Measurements from ENCODE around the gene CYSTM1.

Gene CYSTM1

DNA sequence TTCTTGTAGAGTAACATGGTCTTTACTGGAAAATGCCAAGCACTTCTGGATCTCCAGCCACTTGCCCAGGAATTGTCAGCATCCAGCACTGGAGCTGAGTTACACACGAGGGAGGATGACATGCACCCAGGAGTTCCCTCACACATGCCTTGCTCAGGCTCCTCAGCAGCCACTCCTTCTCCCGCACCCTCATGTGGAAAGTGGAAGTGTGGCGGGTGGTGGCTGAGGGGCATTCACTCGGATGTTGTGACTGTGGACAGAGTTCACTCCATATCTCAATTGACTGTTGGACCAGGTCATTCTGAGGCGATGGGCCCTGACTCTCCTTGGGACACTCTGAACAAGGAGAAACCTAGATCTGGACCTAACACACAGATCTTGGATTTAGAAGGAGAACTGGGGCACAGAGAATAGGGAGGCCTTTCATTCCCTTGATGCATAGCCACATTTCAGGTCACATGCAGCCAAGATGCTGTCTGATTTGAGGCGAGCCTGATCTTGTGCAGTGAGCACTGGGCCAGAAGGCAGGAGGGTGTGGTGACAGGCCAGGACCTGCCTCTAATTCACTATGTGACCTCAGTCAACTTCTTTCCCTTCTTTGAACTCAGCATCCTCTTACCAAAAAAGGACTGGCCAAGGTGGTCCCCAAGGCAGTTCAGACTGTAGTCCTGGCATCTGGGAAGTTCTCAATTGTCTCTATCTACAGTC, 62.1 kb downstream of the CYSTM1 start:
- Histone ChIP-seq H3K36me3 (ENCODE audit: control insufficient read depth, insufficient read depth, low read length) (peaks cover 9% of the 10 kb centered on the region), H3K27me3 (ENCODE audit: control insufficient read depth, insufficient read depth, low read length) (no peaks in the 10 kb centered on the region), H3K9ac (ENCODE audit: low read length) (no peak overlapping the region), H3K4me1 (ENCODE audit: control insufficient read depth, insufficient read depth, low read length) (peaks cover 67% of the 10 kb centered on the region), H3K9me3 (ENCODE audit: control insufficient read depth, low read length) (no peaks in the 10 kb centered on the region), H3K4me3 (ENCODE audit: low read length) (no peak overlapping the region)

DNA sequence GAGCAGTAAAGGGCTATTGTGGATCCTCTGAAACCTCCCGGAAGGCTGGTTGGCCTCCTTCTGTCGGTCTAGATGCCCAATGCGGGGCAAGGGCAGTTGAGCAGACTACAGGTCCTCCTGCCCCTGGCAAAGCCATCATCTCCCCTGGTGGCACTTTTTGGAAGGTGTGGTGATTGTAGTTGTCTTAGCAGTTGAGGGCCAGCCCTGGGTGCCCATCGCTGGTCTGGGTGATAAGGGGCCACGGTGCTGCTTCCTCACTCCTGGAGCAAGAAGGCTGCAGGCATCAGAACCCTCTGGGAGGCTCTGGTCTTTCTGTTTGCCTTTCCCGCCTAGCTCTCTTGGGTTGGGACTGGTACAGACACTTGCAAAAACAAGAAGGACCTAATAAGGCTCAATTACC, 63.8 kb downstream of the CYSTM1 start:
- H3K36me3 ChIP-seq (ENCODE audit: control insufficient read depth, insufficient read depth, low read length): peaks cover 9% of the 10 kb centered on the region
- no peaks in the 10 kb centered on the region for H3K27me3 ChIP-seq (ENCODE audit: control insufficient read depth, insufficient read depth, low read length)
- H3K9ac ChIP-seq (ENCODE audit: low read length): peak overlapping the region; percentile 27
- H3K9me3 ChIP-seq (ENCODE audit: control insufficient read depth, low read length): no peaks in the 10 kb centered on the region
- H3K4me3 ChIP-seq (ENCODE audit: low read length): no peak overlapping the region
- H3K4me1 ChIP-seq (ENCODE audit: control insufficient read depth, insufficient read depth, low read length): peaks cover 80% of the 10 kb centered on the region

DNA sequence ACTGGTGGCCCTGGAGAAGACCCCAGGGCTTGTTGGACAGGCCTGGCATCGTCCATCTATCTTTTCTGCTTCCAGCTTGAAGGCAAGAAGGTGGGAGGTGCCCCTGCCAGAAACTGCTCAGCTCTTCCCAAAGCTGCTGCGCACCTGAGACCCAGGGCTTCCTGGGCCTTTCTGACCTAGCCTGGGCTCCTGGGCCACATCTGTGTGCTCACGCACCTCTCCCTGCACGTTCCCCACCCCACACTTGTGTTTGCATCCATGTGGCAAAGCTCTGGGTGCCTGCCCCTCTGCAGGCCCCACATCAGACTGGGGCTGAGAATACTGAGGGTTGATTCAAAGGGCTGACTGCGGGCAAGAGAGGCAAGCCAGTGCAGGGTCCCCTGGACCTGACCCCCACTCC, 64.5 kb downstream of the CYSTM1 start:
- Histone ChIP-seq H3K9ac (ENCODE audit: low read length) (peak overlapping the region; percentile 47), H3K27me3 (ENCODE audit: control insufficient read depth, insufficient read depth, low read length) (no peaks in the 10 kb centered on the region), H3K4me1 (ENCODE audit: control insufficient read depth, insufficient read depth, low read length) (peaks cover 87% of the 10 kb centered on the region), H3K9me3 (ENCODE audit: control insufficient read depth, low read length) (no peaks in the 10 kb centered on the region), H3K36me3 (ENCODE audit: control insufficient read depth, insufficient read depth, low read length) (peaks cover 9% of the 10 kb centered on the region), H3K4me3 (ENCODE audit: low read length) (no peak overlapping the region)

DNA sequence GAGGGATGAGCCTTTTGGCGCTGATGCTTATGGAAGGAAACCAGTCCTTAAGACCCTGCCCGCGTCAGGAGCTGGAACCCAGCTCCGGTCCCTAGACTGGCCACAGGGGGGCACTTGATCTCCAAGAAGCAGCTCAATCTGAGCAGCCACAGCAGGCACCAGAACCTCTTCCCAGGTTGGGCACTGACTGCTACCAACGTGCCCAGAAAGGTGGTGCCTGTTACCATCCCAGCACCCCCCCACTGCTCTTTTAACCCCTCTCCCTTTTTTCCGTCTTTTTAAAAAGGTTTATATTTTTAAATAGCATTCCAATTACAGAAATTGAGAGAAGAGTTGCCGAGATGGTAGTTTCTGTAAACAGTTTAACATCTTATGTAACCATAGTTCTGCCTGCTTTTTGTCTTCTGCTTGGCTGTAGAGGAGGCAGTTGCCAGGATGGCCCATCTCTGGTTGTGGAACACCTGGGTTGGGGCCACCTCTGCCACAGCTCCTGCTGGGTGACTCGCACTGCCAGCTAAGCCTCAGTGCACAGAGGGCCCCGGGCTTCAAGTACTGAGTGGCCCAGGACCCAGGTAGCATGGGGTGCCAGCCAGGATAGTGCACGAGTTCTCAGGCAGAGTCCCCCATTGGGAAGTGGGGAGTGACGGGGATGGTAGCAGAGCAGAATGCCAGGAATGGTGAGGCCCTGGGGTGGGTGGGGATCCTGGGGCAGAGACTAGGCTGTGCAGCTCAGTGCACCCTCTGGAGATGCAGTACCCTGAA, 65.1 kb downstream of the CYSTM1 start:
- H3K4me1 ChIP-seq (ENCODE audit: control insufficient read depth, insufficient read depth, low read length): peaks cover 93% of the 10 kb centered on the region

DNA sequence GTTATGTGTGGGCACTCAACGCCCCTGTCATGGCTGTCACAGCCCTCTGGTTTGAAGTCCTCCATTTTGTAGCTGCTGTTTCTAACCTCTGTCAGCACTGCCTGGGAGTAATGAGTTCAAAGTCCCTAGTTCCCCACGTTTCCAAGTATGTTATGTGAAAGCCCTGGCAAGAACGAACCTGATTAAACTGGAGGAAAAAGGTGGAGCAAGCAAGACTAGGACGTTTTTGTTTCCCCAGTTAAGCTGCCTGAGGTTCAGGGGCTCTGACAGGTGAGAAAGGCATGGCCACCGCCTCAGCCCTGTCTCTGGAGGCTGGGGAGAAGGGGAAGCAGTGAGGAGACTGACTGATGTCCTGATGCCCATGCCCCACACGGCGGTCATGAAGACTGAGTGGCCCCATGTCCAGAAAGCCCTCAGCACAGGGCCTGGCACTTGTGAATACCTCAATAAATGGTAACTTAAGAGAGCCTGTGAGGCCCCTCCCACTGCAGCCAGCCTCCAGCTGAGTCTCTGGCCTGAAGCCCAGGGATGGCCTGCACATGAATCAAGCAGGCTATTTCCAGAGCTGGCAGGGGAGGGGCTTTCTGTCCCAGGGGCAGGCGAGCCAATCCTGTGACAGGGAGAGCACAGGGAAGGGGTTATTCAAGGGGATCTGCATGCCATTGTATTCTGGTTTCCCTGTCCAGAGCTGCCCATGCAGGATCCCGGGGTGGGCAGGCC, 66.2 kb downstream of the CYSTM1 start:
- Histone ChIP-seq H3K4me1 (ENCODE audit: control insufficient read depth, insufficient read depth, low read length) (peaks cover 96% of the 10 kb centered on the region), H3K36me3 (ENCODE audit: control insufficient read depth, insufficient read depth, low read length) (peaks cover 24% of the 10 kb centered on the region), H3K4me3 (ENCODE audit: low read length) (no peak overlapping the region), H3K27me3 (ENCODE audit: control insufficient read depth, insufficient read depth, low read length) (no peaks in the 10 kb centered on the region), H3K9ac (ENCODE audit: low read length) (peak overlapping the region; percentile 22), H3K9me3 (ENCODE audit: control insufficient read depth, low read length) (no peaks in the 10 kb centered on the region)

More for the DNA sequence above, 65.1 kb downstream of the CYSTM1 start:
- no peaks in the 10 kb centered on the region for H3K9me3 ChIP-seq (ENCODE audit: control insufficient read depth, low read length)
- peaks cover 16% of the 10 kb centered on the region for H3K36me3 ChIP-seq (ENCODE audit: control insufficient read depth, insufficient read depth, low read length)
- H3K9ac ChIP-seq (ENCODE audit: low read length): peak overlapping the region; percentile 47
- no peaks in the 10 kb centered on the region for H3K27me3 ChIP-seq (ENCODE audit: control insufficient read depth, insufficient read depth, low read length)
- H3K4me3 ChIP-seq (ENCODE audit: low read length): no peak overlapping the region

DNA sequence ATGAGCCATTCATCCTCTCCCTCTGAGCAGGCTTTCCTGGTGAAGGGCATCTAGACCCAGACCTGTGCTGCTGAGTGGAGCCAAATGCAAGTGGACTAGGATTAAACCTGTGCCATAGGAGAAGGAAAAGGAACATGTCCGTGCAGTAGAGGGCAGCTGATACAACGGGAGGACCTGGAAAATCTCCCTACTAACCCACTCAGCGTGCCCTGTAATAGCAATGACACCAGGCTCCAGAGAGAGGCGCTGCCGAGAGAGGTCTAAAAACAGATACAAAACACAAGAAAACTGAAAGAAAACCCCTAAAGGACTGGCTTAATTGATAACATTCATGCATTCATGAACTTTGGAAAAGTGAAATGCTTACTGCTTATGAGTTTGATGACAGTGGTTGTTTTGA, 67.1 kb downstream of the CYSTM1 start:
- no peaks in the 10 kb centered on the region for H3K27me3 ChIP-seq (ENCODE audit: control insufficient read depth, insufficient read depth, low read length)
- no peaks in the 10 kb centered on the region for H3K9me3 ChIP-seq (ENCODE audit: control insufficient read depth, low read length)
- H3K9ac ChIP-seq (ENCODE audit: low read length): peak overlapping the region; percentile 31
- peaks cover 96% of the 10 kb centered on the region for H3K4me1 ChIP-seq (ENCODE audit: control insufficient read depth, insufficient read depth, low read length)
- no peak overlapping the region for H3K4me3 ChIP-seq (ENCODE audit: low read length)
- H3K36me3 ChIP-seq (ENCODE audit: control insufficient read depth, insufficient read depth, low read length): peaks cover 18% of the 10 kb centered on the region

DNA sequence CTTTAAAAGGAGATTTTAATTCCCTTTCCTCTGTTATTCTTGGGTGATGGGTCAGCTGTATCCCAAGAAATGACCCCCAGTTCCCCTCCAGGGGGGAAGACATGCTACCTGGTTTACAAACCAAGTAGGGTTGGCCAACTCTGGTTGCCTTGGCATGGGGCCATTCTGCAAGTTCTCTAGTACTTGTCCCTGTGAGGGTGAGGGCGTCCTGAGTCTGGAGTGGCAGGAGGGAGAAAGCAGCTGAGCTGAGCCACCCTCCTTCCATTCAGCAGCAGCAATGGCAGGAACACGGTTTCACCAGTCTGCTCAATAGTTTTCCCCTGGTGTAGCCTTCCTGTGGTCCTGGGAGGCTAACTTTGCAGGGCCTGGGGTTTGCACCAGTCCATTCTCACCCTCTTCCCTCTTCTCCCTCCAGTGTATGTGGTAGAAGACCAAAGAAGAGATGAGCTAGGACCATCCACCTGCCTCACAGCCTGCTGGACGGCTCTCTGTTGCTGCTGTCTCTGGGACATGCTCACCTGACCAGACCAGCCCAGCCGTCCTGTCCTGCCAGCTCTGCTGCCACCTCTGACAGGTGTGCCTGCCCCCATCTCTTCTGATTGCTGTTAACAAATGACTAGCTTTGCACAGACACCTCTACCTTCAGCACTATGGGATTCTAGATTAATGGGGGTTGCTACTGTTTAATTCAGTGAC, 68.0 kb downstream of the CYSTM1 start:
- H3K4me1 ChIP-seq (ENCODE audit: control insufficient read depth, insufficient read depth, low read length): peaks cover 93% of the 10 kb centered on the region
- no peak overlapping the region for H3K4me3 ChIP-seq (ENCODE audit: low read length)
- no peaks in the 10 kb centered on the region for H3K27me3 ChIP-seq (ENCODE audit: control insufficient read depth, insufficient read depth, low read length)
- peaks cover 17% of the 10 kb centered on the region for H3K36me3 ChIP-seq (ENCODE audit: control insufficient read depth, insufficient read depth, low read length)
- H3K9me3 ChIP-seq (ENCODE audit: control insufficient read depth, low read length): no peaks in the 10 kb centered on the region
- peak overlapping the region; percentile 31 for H3K9ac ChIP-seq (ENCODE audit: low read length)

DNA sequence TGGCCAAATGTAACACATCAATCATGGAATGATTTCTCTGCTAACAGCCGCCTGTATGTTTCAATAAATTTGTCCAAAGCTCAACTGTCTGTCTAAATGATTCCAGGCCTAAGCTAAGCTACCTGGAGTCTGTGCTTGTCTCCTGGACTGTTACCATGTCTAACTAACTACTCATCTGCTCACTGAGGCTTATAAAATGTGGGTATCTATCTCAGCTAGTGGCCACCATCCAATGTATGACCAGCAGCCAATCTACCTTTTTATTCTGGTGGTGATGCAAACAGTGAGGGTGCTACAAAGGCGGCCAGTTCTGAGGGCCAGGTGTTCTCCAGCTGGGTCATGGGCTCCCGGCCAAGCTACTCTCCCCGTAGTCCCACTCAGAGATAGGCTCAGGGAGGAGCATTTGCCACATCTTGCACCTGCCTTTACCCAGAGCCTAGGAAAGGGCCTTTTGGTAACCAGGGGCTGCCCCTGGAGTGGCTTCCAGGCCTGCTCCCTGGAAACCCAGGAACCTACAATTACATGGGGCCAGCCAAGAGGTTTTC, 68.8 kb downstream of the CYSTM1 start:
- Histone ChIP-seq H3K9me3 (ENCODE audit: control insufficient read depth, low read length) (no peaks in the 10 kb centered on the region), H3K4me3 (ENCODE audit: low read length) (no peak overlapping the region), H3K4me1 (ENCODE audit: control insufficient read depth, insufficient read depth, low read length) (peaks cover 92% of the 10 kb centered on the region), H3K9ac (ENCODE audit: low read length) (no peak overlapping the region), H3K36me3 (ENCODE audit: control insufficient read depth, insufficient read depth, low read length) (peaks cover 17% of the 10 kb centered on the region), H3K27me3 (ENCODE audit: control insufficient read depth, insufficient read depth, low read length) (no peaks in the 10 kb centered on the region)

DNA sequence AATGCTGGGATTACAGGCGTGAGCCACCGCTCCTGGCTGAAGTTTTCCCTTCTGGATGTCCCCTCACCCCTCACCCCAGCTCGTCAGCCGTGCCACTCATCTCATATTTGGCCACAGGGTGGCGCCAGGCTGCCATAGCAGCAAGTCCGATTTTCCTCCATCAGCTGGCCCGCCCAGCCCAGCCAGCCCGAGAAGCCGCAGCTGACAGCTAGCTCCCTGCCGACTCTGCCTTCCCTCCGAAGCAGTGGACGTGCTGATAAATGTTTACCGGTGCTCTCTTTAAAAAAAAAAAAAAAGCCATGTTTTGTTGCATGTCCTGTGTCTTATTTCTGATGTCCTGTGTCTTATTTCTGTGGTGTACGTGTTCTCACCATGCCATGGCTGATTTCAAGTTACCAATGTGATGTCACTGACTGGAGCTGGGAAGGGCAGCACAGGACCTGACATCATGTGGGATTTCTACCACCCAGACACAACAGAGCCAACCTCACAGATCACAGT, 69.6 kb downstream of the CYSTM1 start:
- peaks cover 17% of the 10 kb centered on the region for H3K36me3 ChIP-seq (ENCODE audit: control insufficient read depth, insufficient read depth, low read length)
- H3K9ac ChIP-seq (ENCODE audit: low read length): no peak overlapping the region
- no peaks in the 10 kb centered on the region for H3K27me3 ChIP-seq (ENCODE audit: control insufficient read depth, insufficient read depth, low read length)
- H3K4me1 ChIP-seq (ENCODE audit: control insufficient read depth, insufficient read depth, low read length): peaks cover 91% of the 10 kb centered on the region
- no peak overlapping the region for H3K4me3 ChIP-seq (ENCODE audit: low read length)
- no peaks in the 10 kb centered on the region for H3K9me3 ChIP-seq (ENCODE audit: control insufficient read depth, low read length)

DNA sequence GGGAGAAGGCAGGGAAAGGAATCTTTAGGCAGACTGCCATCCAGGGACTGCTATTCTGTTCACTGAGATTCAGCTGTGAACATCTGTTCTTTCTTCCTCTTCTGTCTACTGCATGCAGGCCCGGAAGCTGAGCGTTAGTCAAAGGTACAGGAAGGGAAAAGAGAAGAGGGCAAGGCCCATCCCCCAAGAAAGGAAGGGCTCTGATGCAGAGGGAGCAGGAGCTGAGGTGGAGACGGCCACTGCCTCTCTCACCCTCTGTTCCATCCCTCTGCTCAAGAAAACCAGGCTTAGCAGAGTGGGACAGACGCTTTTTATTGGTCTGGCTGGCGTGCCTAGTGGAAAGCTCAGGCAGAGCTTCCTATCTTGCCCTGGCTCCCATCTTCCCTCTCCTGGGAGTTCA, 70.4 kb downstream of the CYSTM1 start:
- Histone ChIP-seq H3K27me3 (ENCODE audit: control insufficient read depth, insufficient read depth, low read length) (no peaks in the 10 kb centered on the region), H3K4me1 (ENCODE audit: control insufficient read depth, insufficient read depth, low read length) (peaks cover 91% of the 10 kb centered on the region), H3K36me3 (ENCODE audit: control insufficient read depth, insufficient read depth, low read length) (peaks cover 17% of the 10 kb centered on the region), H3K4me3 (ENCODE audit: low read length) (no peak overlapping the region), H3K9me3 (ENCODE audit: control insufficient read depth, low read length) (no peaks in the 10 kb centered on the region), H3K9ac (ENCODE audit: low read length) (no peak overlapping the region)

DNA sequence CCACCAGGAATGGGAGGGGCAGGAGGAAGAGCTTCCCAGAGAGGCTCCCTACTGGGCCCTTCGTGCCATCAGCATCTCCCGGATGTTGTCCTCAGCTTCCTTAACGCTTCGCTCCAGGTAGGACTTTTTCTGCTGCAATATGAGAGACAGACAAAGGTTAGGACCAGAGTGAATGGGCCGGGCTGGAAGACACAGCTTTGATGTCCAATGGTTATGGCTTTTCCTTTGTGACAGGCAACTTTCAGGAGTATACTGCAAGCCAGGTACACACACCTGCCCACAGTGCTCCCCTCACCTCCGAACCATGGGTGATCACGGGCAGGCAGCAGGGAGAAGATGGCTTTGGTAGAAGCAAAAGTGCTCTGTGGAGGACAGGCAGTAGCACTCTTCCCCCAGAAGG, 70.9 kb downstream of the CYSTM1 start:
- Histone ChIP-seq H3K4me3 (ENCODE audit: low read length) (no peak overlapping the region), H3K36me3 (ENCODE audit: control insufficient read depth, insufficient read depth, low read length) (peaks cover 17% of the 10 kb centered on the region), H3K9me3 (ENCODE audit: control insufficient read depth, low read length) (no peaks in the 10 kb centered on the region), H3K9ac (ENCODE audit: low read length) (no peak overlapping the region), H3K4me1 (ENCODE audit: control insufficient read depth, insufficient read depth, low read length) (peaks cover 91% of the 10 kb centered on the region), H3K27me3 (ENCODE audit: control insufficient read depth, insufficient read depth, low read length) (no peaks in the 10 kb centered on the region)

Measured in mucosa of stomach (tissue), 1 donor.